Purkinje cell (primary cell): ENCODE measurements around the gene CST11. TPM values are rescaled to one million over a fixed set of nuclear protein-coding genes. Genes with fewer than 3 reads are reported as not detected.

Experiments
- polyA plus RNA-seq: library from polyadenylated mRNA; unstranded; fragments of >200 nt; fragmentation: Nextera tagmentation; gene quantifications from 2 replicates; pipeline ENCODE4 v1.2.1, GENCODE V29; 2014

CST11 gene
- not detected in 2 replicates for polyA plus RNA-seq

GRCh38 chr20:23452776-23453175 is at the start of gene CST11:
Gene CST11 (minus strand): TSS chr20:23452876. CDS start chr20:23452811, 65 bp downstream.

GRCh38 chr20:23490817-23491216 is 38.1 kb upstream of the CST11 start, which contains the start of gene CST8:
Gene CST8 (plus strand): TSS chr20:23491117. CDS start chr20:23491668, 551 bp downstream.

GRCh38 chr20:23420943-23421931 is 31.4 kb downstream of the CST11 start, which contains the start of gene NAPB:
Gene NAPB (minus strand): TSS chr20:23421488. CDS start chr20:23421402, 86 bp downstream.

Other genes starting within 250 kb of the CST11 start
- 1.4 and 2.0 TPM in 2 replicates for gene NXT1, start 102.1 kb downstream of the CST11 start, polyA plus RNA-seq
- 1.5 and 6.2 TPM in 2 replicates for gene GZF1, start 90.7 kb downstream of the CST11 start, polyA plus RNA-seq
- gene NAPB, start 31.4 kb downstream of the CST11 start, polyA plus RNA-seq, result 60.1 and 103 TPM in 2 replicates
- not detected in 2 replicates for gene CSTL1, start 13.2 kb downstream of the CST11 start, polyA plus RNA-seq
- not detected in 2 replicates for gene CST8, start 38.2 kb upstream of the CST11 start, polyA plus RNA-seq
- gene CST9L, start 115.6 kb upstream of the CST11 start, polyA plus RNA-seq, result not detected in 2 replicates
- gene CST9, start 153.0 kb upstream of the CST11 start, polyA plus RNA-seq, result not detected in 2 replicates
- 138 and 167 TPM in 2 replicates for gene CST3, start 185.1 kb upstream of the CST11 start, polyA plus RNA-seq
- gene CST4, start 236.2 kb upstream of the CST11 start, polyA plus RNA-seq, result not detected in 2 replicates